SK-N-MC (cell line): ENCODE data around the gene UGT1A4.

Experiments used
- DNase-seq: peaks from one replicate; pipeline ENCODE4 v3.0.0-alpha.2; 2011; ENCODE audit warnings: low read depth, low spot score
- H3K27ac ChIP-seq: fragments of 200-600 bp; sonication (generic); 2 replicates; pipeline ENCODE4 v1.5.1; 2016; ENCODE audit warnings: mixed run types
- H3K36me3 ChIP-seq: fragments of 200-600 bp; sonication (generic); 2 replicates; pipeline ENCODE4 v1.6.1; 2017; ENCODE audit warnings: antibody characterized with exemption, low read length, mixed read lengths; ENCODE audit not compliant: insufficient read depth
- H3K4me3 ChIP-seq: fragments of 200-600 bp; sonication (generic); 2 replicates; pipeline ENCODE4 v1.5.1; 2016
- H3K9ac ChIP-seq: fragments of 200-600 bp; sonication (generic); 2 replicates; pipeline ENCODE4 v1.8.0; 2017; ENCODE audit warnings: mixed run types, mixed read lengths; ENCODE audit not compliant: insufficient read length
- H3K9me3 ChIP-seq: fragments of 200-600 bp; sonication (generic); 2 replicates; pipeline ENCODE4 v1.6.1; 2017; ENCODE audit warnings: low read depth, mild to moderate bottlenecking, antibody characterized with exemption, low read length, moderate library complexity, mixed read lengths
- EZH2 ChIP-seq: fragments of 200-600 bp; sonication (generic); IDR thresholded peaks from one replicate; pipeline ENCODE4 v1.6.1; 2017; ENCODE audit warnings: antibody characterized with exemption
- FOXP2 ChIP-seq: optimal IDR thresholded peaks from 2 replicates; pipeline ENCODE3; 2011; ENCODE audit warnings: mild to moderate bottlenecking, moderate library complexity; ENCODE audit not compliant: insufficient read depth; ENCODE audit errors: extremely low read length, control extremely low read depth
- POLR2AphosphoS5 ChIP-seq: IDR thresholded peaks from 2 replicates; pipeline ENCODE4 v1.6.1; 2012; ENCODE audit warnings: mild to moderate bottlenecking, low read depth, low read length, borderline replicate concordance

The UGT1A4 gene

DNA sequence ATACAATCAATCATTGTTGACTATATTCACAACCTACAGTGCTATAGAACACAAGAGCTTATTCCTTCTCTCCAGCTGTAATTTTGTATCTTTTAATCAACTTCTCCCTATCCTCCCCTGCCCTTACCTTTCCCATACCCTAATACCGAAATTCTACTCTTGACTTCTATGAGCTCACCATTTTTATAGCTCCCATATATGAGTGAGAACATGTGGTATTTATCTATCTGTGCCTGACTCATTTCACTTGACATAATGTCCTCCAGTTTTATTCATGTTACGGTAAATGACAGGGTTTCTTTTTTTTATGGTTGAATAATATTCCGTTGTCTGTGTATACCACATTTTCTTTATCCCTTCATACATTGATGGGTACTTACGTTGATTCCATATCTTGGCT, 62.2 kb downstream of the UGT1A4 start:
- Histone ChIP-seq H3K9me3 (peaks cover 4% of the 10 kb centered on the region; the same call in 1 of the 2 replicates), H3K4me3 (no peak overlapping the region), H3K9ac (no peak overlapping the region), H3K27ac (no peak overlapping the region), H3K36me3 (no peaks in the 10 kb centered on the region)
- TF ChIP-seq EZH2 (no peak), POLR2AphosphoS5 (no peak), FOXP2 (no peak)
- no peak for DNase-seq

DNA sequence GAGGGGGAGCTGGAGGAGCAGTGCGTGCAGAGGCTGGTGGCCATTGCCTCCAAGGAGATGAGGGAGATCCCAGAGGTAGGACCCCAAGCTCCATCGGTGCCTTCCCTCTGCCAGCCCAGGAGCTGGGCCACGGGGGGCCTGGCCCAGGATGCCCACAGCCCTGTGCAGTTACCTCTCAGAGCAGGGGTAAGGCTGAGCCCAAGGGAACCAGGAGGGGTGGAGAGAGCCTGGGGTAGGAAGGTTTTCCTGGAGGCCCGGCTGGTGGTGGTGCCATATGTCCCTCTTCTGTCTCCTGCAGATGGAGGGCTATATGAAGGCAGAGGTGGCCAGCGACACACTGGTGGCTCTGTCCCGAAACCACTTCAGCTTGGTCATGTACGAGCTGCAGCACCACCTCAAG, 71.0 kb downstream of the UGT1A4 start:
- no peak overlapping the region for H3K9ac ChIP-seq
- peaks cover 5% of the 10 kb centered on the region; the same call in 1 of the 2 replicates for H3K36me3 ChIP-seq
- no peak overlapping the region for H3K4me3 ChIP-seq
- DNase-seq: no peak
- TF ChIP-seq EZH2: no peak
- TF ChIP-seq FOXP2: no peak
- TF ChIP-seq POLR2AphosphoS5: no peak
- H3K27ac ChIP-seq: peak overlapping the region; percentile 82
- no peaks in the 10 kb centered on the region; the same call in 1 of the 2 replicates for H3K9me3 ChIP-seq

DNA sequence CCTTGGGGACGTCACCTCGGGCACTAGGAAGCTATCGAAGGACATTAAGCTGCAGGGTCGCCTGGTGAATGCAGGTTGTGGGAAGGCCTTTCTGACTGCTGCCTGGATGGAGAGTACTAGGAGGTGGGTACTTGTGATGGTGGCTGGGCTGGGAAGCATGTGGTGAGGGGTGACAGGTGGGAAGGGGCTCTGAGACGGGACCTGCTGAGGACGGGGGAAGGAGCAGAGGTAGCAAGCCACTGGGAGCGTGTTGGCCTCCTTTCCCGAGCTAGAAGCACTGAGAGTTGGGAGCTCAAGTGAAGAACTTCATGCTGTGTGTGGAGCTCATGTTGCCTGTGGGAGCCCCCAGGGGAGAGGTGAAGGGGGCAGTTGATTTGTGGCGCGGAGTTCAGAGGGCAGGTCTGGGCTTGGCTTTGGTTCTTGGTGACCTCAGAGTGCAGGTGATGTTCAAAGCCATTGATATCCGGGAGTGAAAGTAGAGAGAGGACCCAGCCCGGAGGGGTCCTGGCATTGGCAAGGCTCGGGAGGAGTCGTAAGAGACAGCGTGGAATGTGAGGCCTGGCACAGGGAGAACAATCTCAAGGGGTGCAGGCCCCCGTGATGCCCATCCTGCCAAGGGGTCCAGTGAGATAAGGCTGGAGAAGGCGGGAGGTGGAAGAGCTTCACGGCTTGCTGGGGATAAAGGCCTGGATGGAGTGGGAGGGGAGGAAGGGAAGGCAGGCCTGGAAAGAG, 72.8 kb downstream of the UGT1A4 start:
- DNase-seq: no peak
- no peak for TF ChIP-seq POLR2AphosphoS5
- H3K4me3 ChIP-seq: peak overlapping the region; percentile 67
- H3K27ac ChIP-seq: peak overlapping the region; percentile 69
- H3K36me3 ChIP-seq: peaks cover 7% of the 10 kb centered on the region; the same call in 1 of the 2 replicates
- H3K9me3 ChIP-seq: no peaks in the 10 kb centered on the region; the same call in 1 of the 2 replicates
- peak overlapping the region; percentile 53 for H3K9ac ChIP-seq

DNA sequence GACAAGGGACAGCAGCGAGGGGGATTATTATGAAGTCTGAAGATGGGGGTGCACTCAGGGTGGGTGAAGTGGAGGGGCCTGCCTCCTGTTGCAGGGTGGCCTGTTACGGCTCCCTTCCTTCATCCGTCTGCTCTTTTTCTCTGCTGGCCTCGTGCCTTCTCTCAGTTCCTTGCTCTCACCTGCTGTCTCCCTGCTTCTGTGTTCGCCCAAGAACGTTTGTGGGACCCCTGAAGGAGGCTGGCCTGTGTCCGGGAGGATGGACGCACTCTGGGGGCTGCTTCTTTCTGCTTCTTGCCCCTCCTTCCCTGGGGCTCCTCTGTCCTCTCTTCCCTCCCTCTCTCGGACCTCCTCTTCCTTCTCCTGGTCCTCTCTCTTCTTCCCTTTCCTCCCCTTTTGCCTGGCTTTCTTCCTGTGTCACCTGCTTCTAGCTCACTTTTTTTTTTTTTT, 73.4 kb downstream of the UGT1A4 start:
- TF ChIP-seq POLR2AphosphoS5 (no peak), EZH2 (no peak), FOXP2 (no peak)
- Histone ChIP-seq H3K4me3 (peak overlapping the region; percentile 67), H3K27ac (no peak overlapping the region), H3K36me3 (peaks cover 7% of the 10 kb centered on the region; the same call in 1 of the 2 replicates), H3K9me3 (no peaks in the 10 kb centered on the region), H3K9ac (peak overlapping the region; percentile 53)
- no peak for DNase-seq

DNA sequence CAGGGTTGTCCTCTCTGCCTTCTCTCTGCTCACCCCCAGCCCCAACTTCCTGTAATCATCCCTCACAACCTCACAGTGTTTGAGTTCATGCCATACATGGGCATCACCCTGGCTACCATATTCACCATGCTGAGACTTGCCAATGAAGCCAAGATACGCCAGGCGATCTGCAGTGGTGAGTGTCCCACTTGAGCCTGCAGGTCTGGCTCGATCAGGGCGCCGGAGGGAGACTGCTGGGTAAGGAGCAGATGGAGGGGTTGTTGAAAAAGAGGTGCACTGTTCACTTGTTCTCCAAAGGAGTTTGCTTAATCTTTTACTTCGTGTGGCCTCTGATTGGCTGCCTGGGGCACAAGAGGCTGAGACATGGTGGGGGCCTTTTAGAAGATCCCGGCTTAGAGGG, 74.2 kb downstream of the UGT1A4 start:
- no peak for DNase-seq
- H3K36me3 ChIP-seq: peaks cover 7% of the 10 kb centered on the region; the same call in 1 of the 2 replicates
- H3K4me3 ChIP-seq: peak overlapping the region; percentile 67
- no peak for TF ChIP-seq EZH2
- TF ChIP-seq FOXP2: no peak
- no peak for TF ChIP-seq POLR2AphosphoS5
- H3K9me3 ChIP-seq: no peaks in the 10 kb centered on the region
- no peak overlapping the region for H3K27ac ChIP-seq
- no peak overlapping the region for H3K9ac ChIP-seq

DNA sequence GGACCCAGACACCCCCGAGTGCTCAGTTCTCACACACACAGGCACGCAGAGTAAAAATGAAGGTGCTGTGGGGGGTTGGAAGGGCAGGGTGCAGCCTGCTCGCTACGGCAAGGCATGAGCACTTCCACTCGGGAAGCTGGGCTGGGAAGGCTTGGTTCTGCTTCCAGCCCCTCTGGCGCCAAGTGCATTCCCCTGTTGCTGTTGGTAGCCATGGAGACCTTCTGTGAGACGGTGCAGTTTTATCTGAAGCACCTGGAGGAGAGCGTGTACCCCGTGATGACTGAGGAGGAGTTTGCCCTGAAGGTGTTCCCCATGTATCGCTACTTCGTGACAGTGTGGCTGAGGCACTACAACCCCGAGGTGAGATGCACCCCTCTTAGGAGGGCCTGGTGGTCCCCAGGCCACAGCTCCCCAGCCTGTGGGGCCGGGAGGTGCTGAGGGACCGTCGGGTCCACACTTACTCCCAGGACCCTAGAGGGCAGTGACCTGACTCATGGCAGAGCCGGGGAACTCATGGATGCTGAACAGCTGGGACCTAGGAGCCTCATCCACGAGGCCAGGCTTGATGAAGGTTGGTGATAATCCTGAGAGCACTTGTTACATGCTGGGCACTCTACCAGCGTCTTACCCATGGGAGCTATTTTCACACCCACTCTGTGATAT, 75.1 kb downstream of the UGT1A4 start:
- Histone ChIP-seq H3K9me3 (no peaks in the 10 kb centered on the region), H3K36me3 (peaks cover 7% of the 10 kb centered on the region; the same call in 1 of the 2 replicates), H3K27ac (no peak overlapping the region), H3K9ac (no peak overlapping the region), H3K4me3 (peak overlapping the region; percentile 67)
- DNase-seq: no peak
- TF ChIP-seq FOXP2 (no peak), EZH2 (no peak), POLR2AphosphoS5 (no peak)

DNA sequence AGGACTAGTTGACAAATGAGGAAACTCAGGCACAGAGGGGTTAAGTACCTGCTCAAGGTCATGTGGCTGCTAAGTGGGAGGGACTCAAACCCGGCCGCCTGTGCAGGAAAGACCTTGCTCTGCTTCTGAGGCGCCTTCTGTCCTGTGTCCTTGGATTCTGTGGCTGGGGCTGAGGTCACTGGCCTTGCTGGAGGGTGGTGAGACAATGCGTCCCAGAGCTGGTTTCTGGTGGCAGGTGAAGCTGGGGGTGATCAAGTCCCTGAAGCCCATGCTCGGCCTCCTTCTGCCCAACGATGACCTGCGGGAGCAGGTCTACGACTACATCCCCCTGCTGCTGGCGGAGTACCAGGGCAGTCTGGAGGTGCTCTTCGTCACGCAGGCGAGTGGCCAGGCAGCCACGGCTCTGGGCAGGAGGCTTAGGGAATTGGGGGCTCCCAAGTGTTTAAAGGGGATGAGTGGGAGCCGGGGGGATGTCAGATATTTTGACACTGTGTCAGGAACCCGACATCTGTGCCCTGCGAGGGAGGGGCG, 75.7 kb downstream of the UGT1A4 start:
- Histone ChIP-seq H3K9me3 (no peaks in the 10 kb centered on the region), H3K4me3 (no peak overlapping the region), H3K36me3 (peaks cover 7% of the 10 kb centered on the region; the same call in 1 of the 2 replicates), H3K9ac (no peak overlapping the region), H3K27ac (no peak overlapping the region)
- no peak for DNase-seq
- TF ChIP-seq POLR2AphosphoS5: no peak
- TF ChIP-seq FOXP2: no peak
- TF ChIP-seq EZH2: no peak

DNA sequence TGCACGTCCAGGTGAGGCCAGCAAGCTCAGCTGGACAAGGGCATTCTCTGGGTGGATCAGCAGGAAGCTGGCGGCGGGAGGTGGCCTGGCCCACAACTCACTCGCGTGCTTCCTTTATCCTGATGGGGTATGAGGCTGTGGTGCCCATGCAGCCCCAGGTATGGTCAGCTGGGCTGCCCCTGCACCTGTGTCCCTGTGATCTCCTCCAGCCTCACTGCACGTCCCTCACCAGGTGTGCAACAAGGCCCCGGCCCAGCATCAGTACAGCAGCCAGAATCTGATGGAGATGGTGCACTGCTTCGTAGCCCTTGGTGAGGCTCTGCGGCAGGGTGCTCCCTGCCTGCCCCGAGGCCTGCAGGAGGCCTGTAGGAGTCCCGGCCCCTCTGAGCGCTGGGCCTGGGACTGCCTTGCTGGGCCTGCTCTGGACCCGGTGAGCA, 77.2 kb downstream of the UGT1A4 start:
- H3K9me3 ChIP-seq: no peaks in the 10 kb centered on the region

More for the DNA sequence above, 77.2 kb downstream of the UGT1A4 start:
- Histone ChIP-seq H3K4me3 (no peak overlapping the region), H3K27ac (no peak overlapping the region), H3K36me3 (peaks cover 7% of the 10 kb centered on the region; the same call in 1 of the 2 replicates), H3K9ac (no peak overlapping the region)
- DNase-seq: no peak
- TF ChIP-seq POLR2AphosphoS5: no peak
- no peak for TF ChIP-seq FOXP2
- TF ChIP-seq EZH2: no peak
